Measurements from ENCODE around the gene TEX44.

- TF ChIP-seq CTCF (IDR thresholded peaks at IDR 0.05) (no peak), EP300 (IDR thresholded peaks at IDR 0.05) (no peak), POLR2AphosphoS5 (IDR thresholded peaks at IDR 0.05) (peak; percentile 74), POLR2A (IDR thresholded peaks at IDR 0.05) (no peak)
These were observed 4.4 kb downstream of the TEX44 start for GRCh38 chr2:231597014-231597611.
